ENCODE measurements around the gene RNASE4.

Gene RNASE4

GRCh38 chr14:20697273-20698017, 13.1 kb downstream of the RNASE4 start:
- H3K4me2 ChIP-seq (ENCODE audit: low read depth, low read length), result no peak overlapping the region

DNA sequence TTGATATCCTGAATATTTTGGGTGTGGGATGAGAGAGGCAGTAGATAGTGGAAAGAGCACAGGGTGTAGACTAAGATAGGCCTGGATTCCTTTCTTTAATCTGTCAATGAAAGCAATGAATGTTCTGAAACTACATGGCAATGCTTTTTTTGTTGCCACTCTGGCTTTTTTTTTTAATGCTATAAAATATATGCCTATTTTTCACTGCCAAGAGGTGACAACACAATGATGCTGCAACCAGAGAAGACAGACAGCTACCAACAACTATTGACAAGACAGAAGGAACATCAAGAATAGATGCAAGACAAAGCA, 13.6 kb downstream of the RNASE4 start:
- Histone ChIP-seq H3K9me3 (replicated peaks; ENCODE audit: insufficient read depth, low read length) (no peaks in the 10 kb centered on the region), H3K9me2 (replicated peaks; ENCODE audit: insufficient read depth, low read length) (no peaks in the 10 kb centered on the region), H3F3A (ENCODE audit: insufficient read depth, low read length) (no peaks in the 10 kb centered on the region), H3K27ac (ENCODE audit: low read length) (no peak overlapping the region), H3K4me3 (ENCODE audit: low read length) (no peak overlapping the region), H3K27me3 (replicated peaks; ENCODE audit: insufficient read depth, low read length) (no peaks in the 10 kb centered on the region), H2AFZ (ENCODE audit: low read length) (no peak overlapping the region), H3K36me3 (replicated peaks; ENCODE audit: insufficient read depth, low read length) (no peaks in the 10 kb centered on the region), H3K9ac (ENCODE audit: low read length) (no peak overlapping the region), H3K4me2 (ENCODE audit: low read depth, low read length) (no peak overlapping the region), H3K79me2 (ENCODE audit: low read length) (no peaks in the 10 kb centered on the region), H4K20me1 (ENCODE audit: insufficient read depth, low read length) (no peaks in the 10 kb centered on the region), H3K4me1 (ENCODE audit: low read length) (no peaks in the 10 kb centered on the region)
- no peak for DNase-seq
- TF ChIP-seq CTCF (IDR thresholded peaks at IDR 0.05; ENCODE audit: low read length), result no peak
- TF ChIP-seq EZH2 (optimal IDR thresholded peaks at IDR 0.05; ENCODE audit: low read depth, low read length), result no peak
- no peak for TF ChIP-seq EZH2phosphoT487 (IDR thresholded peaks at IDR 0.05; ENCODE audit: low read length)

More at GRCh38 chr14:20697273-20698017, 13.1 kb downstream of the RNASE4 start:
- Histone ChIP-seq H3F3A (ENCODE audit: insufficient read depth, low read length) (no peaks in the 10 kb centered on the region), H3K36me3 (replicated peaks; ENCODE audit: insufficient read depth, low read length) (no peaks in the 10 kb centered on the region), H3K4me3 (ENCODE audit: low read length) (no peak overlapping the region), H3K79me2 (ENCODE audit: low read length) (no peaks in the 10 kb centered on the region), H4K20me1 (ENCODE audit: insufficient read depth, low read length) (no peaks in the 10 kb centered on the region), H2AFZ (ENCODE audit: low read length) (no peak overlapping the region), H3K9me2 (replicated peaks; ENCODE audit: insufficient read depth, low read length) (no peaks in the 10 kb centered on the region), H3K9me3 (replicated peaks; ENCODE audit: insufficient read depth, low read length) (no peaks in the 10 kb centered on the region), H3K4me1 (ENCODE audit: low read length) (no peaks in the 10 kb centered on the region), H3K9ac (ENCODE audit: low read length) (no peak overlapping the region), H3K27me3 (replicated peaks; ENCODE audit: insufficient read depth, low read length) (no peaks in the 10 kb centered on the region), H3K27ac (ENCODE audit: low read length) (no peak overlapping the region)
- TF ChIP-seq CTCF (IDR thresholded peaks at IDR 0.05; ENCODE audit: low read length), result peak; percentile 62
- no peak for TF ChIP-seq EZH2 (optimal IDR thresholded peaks at IDR 0.05; ENCODE audit: low read depth, low read length)
- DNase-seq, result peak; percentile 53

DNA sequence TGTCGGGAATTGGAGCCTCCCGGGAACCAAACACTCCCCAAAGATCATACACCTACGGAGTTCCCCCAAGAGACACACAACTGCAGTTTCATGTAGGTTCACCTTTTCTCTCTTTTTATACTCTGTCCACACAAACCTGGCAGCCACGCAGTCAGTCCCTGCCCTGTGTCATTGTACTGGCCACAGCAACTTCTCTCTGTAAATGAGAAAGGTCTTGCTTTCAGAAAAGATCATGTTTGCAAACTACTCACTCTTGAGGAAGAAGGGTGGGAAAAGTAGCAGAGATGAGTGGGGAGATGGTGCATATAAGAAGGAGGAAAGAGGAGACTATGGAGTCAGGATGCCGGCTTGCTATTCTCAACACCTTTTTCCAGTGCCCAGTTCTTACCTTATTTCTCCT, 14.6 kb downstream of the RNASE4 start:
- H3K79me2 ChIP-seq (ENCODE audit: low read length), result no peaks in the 10 kb centered on the region
- no peaks in the 10 kb centered on the region for H3K4me1 ChIP-seq (ENCODE audit: low read length)
- no peak for TF ChIP-seq EZH2phosphoT487 (IDR thresholded peaks at IDR 0.05; ENCODE audit: low read length)
- TF ChIP-seq CTCF (IDR thresholded peaks at IDR 0.05; ENCODE audit: low read length), result no peak
- TF ChIP-seq EZH2 (optimal IDR thresholded peaks at IDR 0.05; ENCODE audit: low read depth, low read length), result no peak
- H3F3A ChIP-seq (ENCODE audit: insufficient read depth, low read length), result no peaks in the 10 kb centered on the region
- H2AFZ ChIP-seq (ENCODE audit: low read length), result no peak overlapping the region
- no peak overlapping the region for H3K9ac ChIP-seq (ENCODE audit: low read length)
- no peaks in the 10 kb centered on the region for H3K27me3 ChIP-seq (replicated peaks; ENCODE audit: insufficient read depth, low read length)
- H4K20me1 ChIP-seq (ENCODE audit: insufficient read depth, low read length), result no peaks in the 10 kb centered on the region
- H3K9me2 ChIP-seq (replicated peaks; ENCODE audit: insufficient read depth, low read length), result no peaks in the 10 kb centered on the region
- no peak overlapping the region for H3K4me3 ChIP-seq (ENCODE audit: low read length)
- H3K9me3 ChIP-seq (replicated peaks; ENCODE audit: insufficient read depth, low read length), result no peaks in the 10 kb centered on the region
- no peaks in the 10 kb centered on the region for H3K36me3 ChIP-seq (replicated peaks; ENCODE audit: insufficient read depth, low read length)
- DNase-seq, result no peak
- H3K27ac ChIP-seq (ENCODE audit: low read length), result no peak overlapping the region
- no peak overlapping the region for H3K4me2 ChIP-seq (ENCODE audit: low read depth, low read length)
